C4-2B (cell line): ENCODE measurements around the gene FGF6.

Source experiments
- CTCF ChIP-seq: fragments of 450-650 bp; conservative IDR thresholded peaks from 2 replicates; pipeline ENCODE4 v1.5.1; 2017; ENCODE audit warnings: mild to moderate bottlenecking
- ZFX ChIP-seq: fragments of 450-650 bp; IDR thresholded peaks from 2 replicates; pipeline ENCODE4 v1.6.1; 2017

DNA sequence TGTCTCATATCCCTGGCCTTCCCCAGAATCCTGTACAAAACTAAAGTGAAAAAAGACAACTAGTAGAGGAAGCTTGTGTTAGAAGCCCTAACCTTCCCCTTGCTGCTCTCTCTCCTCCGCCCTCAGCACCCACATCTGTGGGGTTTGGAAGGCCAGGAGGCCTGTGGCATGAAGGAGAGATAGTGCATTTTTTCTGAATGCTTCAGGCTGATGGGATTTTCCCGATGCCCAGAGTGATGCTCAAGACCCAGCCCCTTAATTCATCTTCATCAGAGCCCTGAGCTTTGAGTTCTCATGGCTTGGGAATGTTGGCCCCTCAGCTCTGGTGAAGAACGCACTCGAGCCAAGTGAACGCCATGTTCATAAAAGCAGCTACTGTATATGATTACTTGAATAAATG lies 5.9 kb downstream of the FGF6 start:
- TF ChIP-seq CTCF (no peak), ZFX (no peak)
